GM19395 (cell line): Measurements from ENCODE around the gene HECTD4.

Source experiments
- ATAC-seq: cut with Tn5 transposase; IDR thresholded peaks from one replicate; pipeline ENCODE4 v1.9.1; 2021; ENCODE audit warnings: mild to moderate bottlenecking, moderate library complexity; ENCODE audit not compliant: unreplicated experiment

HECTD4 gene

DNA sequence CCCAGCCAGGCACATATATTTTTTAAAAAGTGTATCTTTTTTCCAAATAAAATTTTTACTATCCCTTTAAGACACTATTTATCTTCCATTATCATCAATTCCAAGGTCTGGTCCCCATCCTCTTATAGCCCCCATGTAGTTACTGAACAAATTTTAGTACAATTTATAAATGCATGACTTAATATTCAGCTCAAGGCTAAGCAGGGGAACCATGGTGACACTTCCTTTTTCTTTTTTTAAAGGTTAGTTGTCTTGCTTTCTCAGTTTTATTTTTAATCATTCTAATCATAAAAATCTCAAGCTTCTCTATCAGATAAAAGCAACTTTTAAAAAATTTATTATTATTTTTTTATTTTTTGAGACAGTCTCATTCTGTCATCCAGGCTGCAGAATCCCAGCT is 164.6 kb downstream of the HECTD4 start:
- ATAC-seq: no peak

DNA sequence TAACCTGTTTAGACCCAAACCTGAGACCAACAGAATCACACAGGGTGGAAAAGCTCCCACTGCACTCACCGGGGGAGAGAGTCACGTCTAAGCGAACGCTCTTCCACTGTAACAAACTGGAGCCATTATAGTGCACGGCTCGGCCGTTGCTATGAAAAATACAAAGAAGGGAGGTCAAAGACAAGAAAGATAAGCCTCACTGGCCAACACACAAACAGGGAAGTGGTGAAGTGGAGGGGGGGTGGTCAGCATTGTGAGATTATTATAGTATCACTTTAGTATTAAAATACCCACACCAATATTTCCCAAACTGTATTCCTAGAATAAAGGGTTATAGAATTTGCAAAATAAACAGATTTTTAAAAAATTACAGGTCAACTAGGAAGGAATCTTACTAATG is 166.0 kb downstream of the HECTD4 start:
- ATAC-seq: no peak

DNA sequence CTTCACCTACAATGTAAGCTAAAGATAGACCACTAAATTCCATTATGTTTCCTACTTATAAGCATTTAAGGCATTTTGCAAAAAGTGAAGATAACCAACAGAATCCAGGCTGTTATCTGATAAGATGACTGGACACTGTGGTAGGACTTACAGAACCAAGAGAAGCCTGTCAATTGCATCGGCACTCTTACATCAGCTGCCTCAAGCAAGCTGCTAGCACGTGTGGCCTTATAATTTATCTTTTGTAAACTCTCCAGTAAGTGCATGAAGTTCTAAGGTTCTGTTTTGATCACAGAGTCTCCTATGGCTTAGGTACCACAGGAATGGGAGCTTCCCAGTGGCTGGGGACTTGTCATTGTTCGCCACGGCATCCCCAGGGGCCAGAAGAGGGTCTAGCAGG is 168.2 kb downstream of the HECTD4 start:
- ATAC-seq: no peak

- no peak for ATAC-seq
Observed at GRCh38 chr12:112208301-112208910, 173.8 kb downstream of the HECTD4 start.

- ATAC-seq: no peak
Observed at GRCh38 chr12:112207397-112207924, 174.8 kb downstream of the HECTD4 start.

- ATAC-seq: no peak
Observed at GRCh38 chr12:112206944-112207343, 175.3 kb downstream of the HECTD4 start.

GRCh38 chr12:112199136-112199535 is 183.1 kb downstream of the HECTD4 start:
- no peak for ATAC-seq

- ATAC-seq: no peak
Observed at GRCh38 chr12:112198120-112198733, 184.0 kb downstream of the HECTD4 start.

DNA sequence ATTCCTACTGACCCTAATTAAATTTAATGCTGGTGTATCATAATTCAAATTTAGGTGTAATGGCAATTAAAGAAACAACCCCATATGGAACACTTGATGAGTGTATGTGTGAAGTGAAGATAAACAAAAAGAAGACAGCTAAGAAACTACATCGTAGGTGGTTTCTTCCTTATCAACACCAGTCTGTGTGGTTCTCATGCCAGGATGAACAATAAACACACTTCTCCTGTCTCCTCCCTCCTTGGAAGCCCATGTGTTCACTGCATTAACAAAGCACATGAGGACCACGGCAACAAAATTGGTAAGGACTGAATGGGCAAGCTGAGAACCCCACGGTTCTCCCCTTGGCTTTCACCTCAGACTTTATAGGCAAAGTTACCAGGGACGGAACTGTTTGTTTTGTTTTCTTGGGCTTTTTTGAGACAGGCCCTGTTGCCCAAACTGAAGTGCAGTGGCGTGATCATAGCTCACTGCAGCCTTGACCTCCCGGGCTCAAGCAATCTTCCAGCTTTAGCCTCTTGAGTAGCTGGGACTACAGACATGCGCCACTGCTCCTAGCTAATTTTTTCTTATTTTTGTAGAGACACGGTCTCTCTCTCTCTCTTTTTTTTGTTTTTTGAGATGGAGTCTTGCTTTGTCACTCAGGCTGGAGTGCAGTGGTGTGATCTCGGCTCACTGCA is 185.9 kb downstream of the HECTD4 start:
- no peak for ATAC-seq

DNA sequence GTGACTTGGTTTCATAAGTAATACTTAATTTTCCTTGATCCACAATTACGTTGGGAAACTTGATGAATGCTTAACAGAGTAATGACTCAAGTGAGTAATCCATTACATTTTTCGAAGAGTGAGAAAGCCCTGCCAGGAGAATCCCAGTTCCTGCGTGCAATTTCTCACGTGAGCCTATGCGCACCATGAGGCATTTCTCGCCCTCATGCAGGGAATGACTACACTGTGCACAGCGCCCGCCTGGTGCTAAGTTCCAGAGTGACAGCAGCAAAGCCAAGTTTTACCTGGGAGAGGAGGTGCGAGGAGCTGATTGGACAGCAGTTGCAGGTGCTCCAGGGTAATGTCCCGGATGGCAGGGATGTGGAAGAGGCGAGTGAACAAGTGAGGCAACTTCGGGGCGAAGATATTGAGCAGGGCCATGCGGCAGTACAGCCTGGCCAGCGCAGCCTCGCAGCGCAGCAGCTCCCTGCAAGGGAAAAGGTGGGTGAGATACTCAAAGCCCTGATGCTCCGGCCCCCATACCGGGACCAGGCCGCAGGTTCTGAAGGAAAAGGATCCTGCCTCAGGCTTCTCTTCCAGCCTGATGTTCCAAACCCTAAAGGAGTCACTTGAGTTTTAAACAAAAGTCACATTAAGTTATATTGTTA is 187.5 kb downstream of the HECTD4 start:
- no peak for ATAC-seq

GRCh38 chr12:112192475-112192874 is 189.8 kb downstream of the HECTD4 start:
- no peak for ATAC-seq

DNA sequence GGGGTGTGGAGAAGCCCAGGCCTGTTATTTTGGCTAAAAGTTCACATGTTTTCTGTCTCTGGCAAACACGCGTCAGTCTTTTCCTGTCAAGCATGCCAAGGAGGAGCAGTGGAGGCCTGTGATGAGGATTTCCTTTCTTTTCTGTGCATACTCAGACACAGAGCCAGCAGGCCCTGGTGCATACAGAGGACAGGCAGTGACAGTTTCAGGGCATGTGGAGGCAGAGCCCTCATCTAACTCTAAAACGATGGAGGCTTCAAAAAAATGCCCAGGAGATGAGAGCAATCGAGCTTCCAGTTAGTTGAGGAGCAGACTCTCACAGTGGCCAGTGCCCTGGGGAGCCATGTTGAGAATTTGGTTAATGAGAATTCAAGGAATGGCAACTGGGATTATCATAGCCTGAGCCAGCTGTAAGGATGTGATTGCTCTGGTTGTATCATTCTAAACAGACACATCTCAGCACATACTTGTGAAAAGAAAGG is 190.3 kb downstream of the HECTD4 start:
- no peak for ATAC-seq

DNA sequence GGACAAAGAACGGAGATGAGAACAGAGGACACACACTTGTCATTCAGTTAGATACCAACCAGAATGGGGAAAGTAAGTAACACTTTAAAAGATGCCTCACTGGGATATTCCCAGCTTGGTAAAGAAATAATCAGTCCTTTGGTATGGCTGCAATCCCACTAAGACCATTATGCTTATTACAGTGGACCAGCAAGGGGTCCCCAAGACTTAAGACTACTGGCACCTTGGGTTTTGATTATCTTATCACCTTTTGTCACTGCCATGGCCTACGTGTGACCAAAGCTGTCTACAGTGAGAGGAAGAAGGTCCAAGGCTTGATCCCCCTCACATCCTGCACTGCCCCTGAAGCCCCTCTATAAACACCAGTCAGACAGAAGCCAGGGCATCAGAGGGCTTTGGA is 191.0 kb downstream of the HECTD4 start:
- ATAC-seq: no peak

DNA sequence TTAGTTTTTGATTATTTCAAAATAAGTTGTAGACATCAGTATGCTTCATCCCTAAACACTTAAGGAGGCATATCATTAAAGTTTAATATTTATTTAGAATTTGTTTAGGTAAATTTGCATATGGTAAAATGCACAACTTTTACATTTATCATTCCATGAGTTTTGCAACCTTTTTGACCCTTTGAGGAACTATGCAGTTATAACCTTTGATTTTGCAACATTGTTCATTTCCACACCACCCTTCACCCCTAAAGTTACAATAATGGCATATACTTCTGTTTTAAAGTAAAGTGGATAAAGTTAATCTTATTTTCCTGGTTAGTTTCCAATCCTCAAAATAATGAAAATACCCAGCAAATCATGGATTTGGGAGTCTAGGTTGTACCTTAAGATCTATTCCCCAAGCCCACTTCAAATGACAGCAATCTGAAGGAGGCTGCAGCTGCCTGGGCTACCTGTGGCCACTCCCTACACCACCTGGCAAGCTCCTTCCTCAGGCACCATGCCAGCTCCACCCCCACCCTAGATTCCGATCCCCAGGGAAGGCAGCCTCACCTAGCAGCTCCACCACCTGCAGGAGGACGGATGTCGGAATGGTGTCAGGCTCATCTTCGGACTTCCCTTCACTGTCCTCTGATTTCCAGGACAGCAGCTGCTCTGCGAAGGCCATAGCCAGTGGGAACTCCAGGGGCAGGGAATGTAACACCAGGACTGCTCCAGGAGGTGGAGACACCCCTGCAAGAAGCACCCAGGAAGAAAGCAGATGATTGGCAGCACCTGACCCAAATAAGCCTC is 191.8 kb downstream of the HECTD4 start:
- no peak for ATAC-seq

DNA sequence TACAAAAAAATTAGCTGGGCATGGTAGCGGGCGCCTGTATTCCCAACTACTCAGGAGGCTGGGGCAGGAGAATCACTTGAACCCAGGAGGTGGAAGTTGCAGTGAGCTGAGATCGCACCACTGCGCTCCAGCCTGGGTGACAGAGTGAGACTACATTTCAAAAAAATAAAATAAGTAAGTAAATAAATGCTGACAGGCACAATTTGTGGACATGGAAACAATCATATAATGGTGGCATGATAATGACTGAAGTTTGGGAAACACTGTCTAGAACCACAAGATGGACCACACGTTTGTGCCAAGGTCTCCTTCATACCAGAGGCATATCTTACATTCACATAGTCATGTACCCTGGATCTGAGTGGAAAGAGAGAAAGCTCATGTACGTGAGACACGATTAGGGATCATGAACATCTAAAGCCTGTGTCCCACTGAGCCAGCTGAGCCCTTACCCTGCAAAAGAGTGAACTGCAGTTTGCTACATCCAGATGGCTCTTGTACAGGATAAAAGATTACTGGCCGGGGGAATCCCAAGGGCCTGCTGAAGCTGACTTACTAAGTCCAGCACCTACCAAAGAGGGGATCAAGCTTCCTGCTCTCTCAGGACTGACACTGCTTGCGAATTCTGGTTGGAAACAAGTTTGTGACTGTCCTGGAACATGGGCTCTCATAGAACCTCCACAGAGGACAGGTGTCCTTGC is 194.0 kb downstream of the HECTD4 start:
- ATAC-seq: no peak

DNA sequence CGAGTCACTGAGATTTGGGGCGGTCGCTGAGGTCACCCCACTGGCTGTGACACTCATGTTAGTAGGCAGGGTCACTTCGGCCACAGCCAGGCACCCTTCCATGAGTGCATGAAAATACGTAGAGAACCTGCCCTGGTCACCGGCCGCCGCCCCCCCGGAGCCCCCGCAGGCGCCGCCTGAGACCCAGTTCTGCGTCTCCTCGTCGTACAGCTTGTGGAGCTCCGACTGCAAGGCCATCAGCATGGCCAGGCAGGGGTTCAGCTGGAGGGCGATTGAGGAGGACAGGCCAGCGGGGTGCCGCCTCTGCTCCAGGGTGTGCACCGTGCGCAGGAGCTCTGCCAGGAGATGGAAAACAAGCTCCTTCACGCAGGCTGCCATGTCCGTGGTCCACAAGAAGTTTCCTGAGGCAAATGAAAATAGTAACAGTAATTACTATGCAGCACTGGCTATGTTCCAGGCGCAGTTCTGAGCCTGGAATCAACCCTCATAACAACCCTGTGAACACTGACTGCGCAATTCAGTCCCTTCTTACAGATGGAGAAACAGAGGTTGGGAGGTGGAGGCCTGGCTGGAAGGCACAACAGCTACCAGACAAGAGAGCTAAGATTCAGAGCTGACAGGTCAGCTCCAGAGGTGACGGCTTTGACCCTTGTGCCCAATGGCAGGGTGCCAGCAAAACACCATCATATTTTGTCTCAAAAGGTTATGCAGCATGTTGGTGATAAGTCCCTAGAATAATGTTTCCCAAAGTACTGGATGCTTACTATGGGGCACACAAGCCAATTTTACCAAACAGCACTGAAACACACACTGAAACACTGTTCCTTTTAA is 196.9 kb downstream of the HECTD4 start:
- ATAC-seq: no peak

DNA sequence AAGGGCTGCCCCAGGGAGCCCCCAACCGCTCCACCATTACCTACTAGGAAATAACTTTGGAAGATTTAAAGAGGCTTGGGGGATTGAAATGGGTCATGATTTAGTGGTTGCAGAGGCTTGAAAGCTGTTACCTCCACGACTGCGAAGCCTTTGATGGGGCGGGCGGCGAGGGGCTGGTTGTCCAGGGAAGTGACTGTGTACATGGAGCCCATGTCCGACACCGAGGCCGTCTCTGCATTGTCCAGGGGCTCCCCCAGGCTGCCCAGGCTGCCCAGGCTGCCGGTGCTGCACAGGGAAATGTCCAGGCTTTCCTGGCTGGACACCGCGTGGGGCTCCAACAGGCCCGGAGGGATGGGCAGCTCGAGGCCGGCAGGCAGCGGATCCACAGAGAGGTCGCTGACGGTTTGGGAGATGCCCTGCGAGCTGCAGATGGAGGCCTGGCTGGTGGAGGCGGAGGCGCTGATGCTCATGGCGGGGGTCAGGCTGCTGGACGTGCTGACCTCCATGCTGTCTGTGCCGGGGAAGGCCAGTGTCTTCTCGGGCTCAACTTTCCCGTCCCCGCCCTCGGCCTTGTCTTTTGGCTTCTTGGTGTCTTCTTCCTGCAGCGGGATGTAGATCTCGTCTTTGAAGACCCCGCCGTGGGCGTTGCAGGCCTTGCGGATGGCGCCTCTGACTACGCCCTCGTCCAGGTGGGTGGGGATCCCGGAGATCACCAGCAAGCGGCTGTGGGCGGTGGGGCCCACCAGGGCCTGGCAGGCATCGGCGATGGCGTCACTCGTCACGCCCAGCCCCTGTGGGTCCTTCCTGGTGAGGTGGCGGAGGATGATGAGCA is 198.0 kb downstream of the HECTD4 start:
- ATAC-seq: no peak
